NCI-H69 (cell line): Measurements from ENCODE around the gene KRT13.
A peak's percentile ranks its signal among the peaks of the same experiment; 100 is the strongest.

ENCODE experiments used
- DNase-seq: peaks from one replicate; lab custom pipeline; 2025; lab: John Stamatoyannopoulos, UW

Gene KRT13

DNA sequence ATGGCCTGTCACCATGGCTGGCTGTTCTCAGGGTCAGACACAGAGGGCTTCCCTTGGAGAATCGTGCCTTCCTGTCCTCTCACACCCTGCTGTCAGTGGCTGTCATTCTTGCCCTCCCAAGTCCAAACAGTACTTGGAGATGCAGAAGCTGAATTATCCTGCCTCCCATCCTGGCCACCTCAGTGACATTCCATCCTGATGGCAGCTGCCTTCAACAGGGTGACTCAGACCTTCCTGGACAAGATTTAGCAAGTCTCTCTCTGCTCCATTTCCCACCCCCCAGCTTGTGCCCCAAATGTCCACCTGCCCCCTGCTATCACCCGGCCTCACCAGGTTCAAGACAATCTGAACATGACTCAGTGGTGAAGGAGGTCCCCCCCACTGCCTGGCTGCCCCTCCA is 10.9 kb downstream of the KRT13 start:
- DNase-seq: no peak

DNA sequence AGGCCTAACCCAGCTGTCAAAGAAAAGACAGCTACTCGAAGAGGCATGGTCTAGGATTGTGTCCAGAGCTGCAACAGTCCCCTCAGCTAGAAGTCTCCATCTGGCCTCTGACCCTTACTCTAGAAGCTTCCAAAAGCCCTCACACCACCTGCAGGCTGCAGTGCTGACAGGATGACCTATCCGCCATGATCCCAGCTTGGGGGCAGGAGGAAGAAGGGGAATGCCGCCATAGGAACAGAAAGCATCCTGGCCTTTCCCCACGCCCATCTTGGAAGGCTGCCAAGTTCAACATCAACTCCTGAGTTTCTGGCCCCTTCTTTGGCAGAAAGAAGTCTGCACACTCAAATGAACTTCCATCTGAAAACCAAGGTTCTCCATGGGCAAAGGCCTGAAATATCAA is 12.6 kb downstream of the KRT13 start:
- peak; percentile 95 for DNase-seq

DNA sequence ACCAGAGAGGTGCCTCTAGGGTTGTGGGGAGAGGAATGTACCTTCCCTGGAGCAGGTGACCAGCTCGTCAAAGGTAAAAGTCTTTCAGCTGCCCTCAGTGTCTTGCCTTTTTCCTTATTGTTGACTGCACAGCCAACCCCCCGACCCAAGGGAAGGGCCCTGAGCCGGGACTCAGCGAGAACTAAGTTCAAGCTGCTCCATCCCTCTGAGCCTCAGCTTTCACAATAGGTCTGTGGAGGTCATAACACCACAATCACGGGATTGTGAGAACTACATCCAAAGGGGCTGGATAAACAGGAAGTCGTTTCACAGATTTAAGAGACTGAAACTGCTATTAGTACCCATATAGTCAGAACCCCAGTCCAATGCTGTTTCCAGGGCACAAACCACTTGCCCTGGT is 13.1 kb downstream of the KRT13 start:
- DNase-seq: no peak

DNA sequence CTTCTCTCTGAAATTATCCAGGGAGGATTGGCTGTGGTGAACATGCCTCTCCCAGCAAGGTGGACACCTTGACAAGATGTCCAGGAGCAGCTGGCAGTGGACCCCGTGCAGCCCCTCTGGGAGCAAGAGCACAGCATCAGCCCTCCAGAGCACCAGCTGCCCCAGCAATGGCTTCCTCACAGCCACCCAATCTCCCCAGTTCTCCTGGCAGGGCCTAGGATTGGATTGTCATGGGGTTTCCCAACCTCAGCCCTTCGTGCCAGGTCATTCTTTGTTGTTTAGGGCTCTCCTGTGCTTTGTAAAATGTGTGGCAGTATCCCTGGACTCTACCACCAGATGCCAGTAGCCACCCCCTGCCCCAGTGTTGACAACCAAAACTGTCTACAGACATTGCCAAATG is 13.9 kb downstream of the KRT13 start:
- DNase-seq: no peak

DNA sequence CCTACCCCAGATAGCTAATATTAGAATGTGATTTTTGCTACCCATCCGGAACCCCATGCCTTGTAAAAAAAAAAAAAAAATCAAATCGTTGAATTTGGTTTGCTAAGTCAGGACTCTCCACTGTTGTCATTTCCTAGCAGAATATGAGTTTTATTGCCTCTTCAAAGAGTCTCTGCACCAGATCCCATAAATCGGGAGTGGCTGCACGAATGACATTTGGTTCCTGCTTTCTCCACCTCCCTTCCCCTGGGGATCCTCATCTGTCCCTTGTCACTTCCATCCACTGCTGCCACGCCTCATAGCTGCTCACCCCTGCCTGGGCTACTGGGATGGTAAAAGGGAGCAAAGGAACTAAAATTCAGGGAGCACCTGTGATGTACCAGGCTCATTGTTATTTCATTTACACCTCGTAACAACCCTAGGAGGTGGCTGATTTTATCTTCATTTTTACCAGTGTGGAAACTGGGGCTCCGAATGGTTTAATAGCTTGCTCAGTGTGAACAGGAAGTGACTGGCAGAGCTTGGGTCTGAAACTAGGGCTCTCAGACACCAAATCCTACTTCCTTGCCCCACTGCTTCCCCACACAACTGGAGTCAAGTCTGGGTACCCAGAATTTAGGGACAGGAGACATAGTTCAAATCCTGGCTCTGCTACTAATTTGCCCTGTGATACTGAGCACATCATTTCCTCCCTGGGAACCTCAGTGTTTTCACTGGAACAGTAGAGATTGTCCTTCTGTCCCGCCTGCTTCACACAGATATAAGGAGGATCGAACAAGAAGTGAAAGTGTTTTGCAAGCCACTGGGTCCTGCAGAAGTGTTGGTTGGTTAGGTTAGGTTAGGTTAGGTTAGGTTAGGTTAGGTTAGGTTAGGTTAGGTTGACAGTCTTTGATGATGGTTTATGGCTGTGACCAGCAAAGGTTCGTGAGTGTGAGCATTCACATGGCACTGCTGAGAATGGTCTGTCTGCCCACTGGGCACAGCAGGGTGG is 15.1 kb downstream of the KRT13 start:
- DNase-seq: peak; percentile 23

DNA sequence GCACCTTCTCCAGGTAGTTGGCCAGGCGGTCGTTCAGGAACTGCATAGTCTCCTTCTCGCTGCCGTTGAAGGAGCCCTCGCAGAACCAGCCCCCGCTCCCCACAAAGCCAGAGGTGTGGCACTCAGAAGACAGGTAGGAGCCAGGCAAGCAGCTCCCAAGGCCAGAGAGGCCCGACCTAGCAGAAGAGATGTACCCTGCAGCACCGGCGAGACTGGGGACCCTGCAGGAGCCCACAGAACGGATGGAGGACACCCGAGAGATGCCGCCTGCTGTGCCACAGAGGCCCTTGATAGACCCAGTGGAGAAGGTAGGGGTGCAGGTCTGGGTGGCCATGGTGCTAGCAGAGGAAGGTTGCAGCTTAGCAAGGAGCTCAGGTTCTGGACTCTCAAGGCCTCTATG is 15.9 kb downstream of the KRT13 start, which contains the start of gene KRT36:
KRT36 (minus strand) TSS at position 380 of the 400 bp plus-strand sequence; CDS start at position 334, 46 bp downstream.
- no peak for DNase-seq

DNA sequence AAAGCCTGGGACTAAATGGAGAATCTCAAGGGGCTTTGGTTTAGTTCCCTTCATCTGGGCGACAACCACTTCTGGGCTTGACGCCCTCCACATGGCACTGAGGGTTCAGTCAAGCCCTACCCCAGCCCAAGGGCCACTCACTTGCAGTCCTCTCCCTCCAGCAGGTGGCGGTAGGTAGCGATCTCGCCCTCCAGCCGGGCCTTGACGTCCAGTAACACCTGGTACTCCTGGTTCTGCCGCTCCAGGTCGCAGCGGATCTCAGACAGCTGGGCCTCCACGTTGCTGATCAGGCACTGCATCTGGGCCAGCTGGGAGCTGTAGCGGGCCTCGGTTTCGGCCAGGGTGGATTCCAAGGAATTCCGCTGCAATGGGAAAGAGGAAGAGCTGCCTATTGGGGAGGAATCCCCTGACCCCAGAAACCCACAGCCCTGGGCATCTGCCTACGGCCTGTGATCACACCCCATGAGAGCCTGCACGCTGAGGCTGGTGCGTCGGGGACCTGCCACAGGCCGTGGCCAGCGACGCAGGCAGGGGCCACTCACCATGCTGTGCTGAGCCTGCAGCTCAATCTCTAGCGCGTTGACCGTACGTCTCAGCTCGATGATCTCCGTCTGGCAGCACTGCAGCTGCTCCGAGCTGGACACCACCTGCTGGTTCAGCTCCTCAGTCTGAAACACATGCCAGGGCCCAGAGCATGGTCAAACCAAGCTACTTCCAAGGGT is 18.4 kb downstream of the KRT13 start:
- DNase-seq: peak; percentile 26

DNA sequence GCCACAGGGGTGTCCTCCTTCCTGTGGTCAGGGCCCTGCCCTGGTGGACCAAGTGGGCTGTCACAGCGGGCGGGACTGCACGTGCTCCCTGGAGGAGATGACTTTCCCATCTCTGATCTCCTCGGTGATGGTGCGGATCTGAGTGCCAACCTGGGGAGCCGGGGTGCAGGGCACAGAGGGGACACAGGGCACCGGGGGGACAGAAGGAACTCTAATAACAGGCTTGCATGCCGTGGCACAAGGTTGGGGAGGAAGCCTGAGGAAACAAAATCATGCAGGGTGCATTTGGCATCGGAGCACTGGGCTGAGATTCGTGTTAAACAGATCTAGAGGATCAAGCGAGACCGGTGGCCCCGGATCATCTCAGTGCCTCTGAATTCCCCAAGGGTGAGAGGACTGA is 19.1 kb downstream of the KRT13 start:
- no peak for DNase-seq

DNA sequence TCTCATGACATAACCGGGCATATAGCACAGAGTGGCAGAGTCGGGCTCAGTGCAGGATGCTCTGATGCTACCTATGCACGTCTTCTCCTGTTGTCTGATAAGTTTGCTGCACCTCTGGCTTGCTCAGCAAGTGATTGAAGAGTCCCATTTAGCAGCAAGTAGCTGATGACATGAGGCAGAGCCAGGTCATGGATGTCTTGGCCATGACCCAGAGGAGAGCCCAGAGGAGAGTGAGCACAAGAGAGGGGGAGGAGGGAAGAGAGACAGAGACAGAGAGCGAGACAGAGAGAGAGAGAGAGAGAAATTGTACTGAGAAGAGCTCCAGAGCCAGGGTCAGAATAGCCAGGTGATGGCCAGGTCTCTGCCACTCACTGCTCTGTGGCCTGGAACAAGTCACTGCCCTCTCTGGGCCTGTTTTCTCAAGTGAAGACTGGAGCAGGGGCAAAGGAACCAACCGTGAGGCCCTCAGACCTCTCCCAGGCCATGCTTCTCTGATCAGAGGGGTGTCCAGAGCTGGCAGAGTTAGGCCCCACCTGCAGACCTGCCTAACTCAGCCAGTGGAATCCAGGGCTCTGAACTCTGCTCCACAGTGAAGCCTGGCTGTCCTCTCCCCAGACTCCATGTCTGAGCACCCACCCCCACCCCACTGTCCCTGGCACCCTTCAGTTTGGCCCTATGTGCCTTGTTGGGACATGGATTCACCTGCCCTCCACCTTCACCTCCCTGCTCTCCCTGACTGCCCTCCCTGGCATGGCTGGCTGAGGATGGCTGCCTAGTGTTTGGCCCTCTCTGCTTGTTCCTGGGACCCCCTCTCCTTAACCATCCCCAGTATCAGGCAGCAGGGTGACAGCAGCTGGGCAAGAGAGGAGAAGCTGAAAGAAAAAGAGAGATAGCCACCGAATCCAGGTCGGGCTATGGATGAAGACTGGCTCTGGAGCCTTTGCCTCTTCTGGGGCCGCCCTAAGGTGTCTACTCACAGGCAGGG is 20.2 kb downstream of the KRT13 start:
- no peak for DNase-seq

DNA sequence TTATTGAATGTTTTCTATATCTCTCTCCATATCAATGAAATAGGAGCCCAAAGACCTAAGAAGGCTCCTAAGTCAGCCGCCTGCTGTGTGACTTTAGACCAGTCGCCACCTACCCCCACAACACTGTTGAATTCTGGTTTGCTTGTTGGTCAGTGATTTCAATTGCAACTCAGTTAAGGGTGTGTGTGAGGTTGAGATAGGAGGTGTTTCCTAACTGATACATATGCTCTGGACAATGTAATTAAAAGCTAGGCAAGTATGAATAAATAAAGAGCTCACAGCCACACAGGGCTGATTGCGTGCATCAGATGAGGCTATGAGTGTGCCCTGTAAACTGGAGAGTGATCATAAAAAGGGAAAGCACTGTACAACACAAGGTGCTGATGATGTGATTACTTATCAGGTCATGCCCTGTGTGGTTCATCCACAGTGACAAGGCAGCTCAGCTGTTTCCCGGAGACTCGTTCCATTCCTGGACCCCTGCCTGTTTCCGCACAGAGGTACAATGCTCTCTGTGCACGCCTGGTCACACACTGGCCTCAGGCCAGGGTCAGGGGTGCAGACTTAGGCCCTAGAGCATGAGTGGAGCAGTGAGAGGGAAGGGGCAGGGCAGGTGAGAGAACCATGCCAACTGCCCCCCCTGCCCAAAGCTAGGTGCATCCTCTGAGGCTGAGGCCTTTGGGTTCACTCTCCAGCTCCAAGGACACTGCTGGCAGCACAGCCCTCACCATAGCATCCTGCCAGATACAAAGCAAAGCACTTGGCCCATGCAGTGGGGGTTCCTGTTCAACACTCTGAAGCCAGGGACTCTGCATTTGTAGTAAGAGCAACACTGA is 21.2 kb downstream of the KRT13 start:
- no peak for DNase-seq

DNA sequence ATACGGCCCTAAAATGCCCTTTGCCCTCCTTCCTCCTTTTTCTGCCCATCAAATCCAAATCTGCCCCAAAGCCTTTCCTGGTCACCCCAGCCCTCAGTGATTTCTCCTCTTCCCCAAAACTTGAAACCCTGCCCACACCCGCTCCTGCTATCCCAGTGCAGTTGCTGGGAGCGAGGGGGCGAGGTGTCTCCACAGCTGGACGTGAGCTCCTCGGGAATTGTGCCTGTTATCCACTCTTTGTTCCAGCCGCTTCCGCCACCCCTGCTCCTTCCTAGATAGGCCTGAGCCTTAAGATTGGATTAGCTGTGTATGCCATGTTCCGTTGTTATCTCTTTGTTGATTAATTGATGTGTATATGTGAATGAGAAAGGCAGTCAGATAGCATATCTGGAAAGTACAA is 21.9 kb downstream of the KRT13 start:
- DNase-seq: no peak

DNA sequence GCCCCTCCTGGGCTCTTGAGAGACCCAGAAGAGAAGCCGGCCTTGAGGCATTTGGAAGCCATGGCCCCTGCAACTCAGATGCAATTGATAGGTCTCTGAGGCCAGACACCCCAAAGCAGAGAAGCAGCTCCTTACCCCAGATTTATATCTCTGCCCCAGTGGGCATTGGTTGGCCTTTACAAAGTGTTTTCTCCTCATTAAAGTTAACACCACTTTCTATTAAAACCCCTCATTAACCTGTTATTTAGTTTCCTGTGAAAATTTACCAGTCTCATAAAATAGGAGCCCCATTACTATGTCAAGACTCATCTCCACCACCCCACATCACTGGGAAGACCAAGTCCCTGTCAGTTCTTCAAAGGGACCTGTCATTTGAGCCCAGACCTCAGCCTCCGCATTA is 24.4 kb downstream of the KRT13 start, which contains the start of gene KRT35:
KRT35 (minus strand) TSS at position 116 of the 400 bp plus-strand sequence; CDS start at position 62, 54 bp downstream.
- no peak for DNase-seq

DNA sequence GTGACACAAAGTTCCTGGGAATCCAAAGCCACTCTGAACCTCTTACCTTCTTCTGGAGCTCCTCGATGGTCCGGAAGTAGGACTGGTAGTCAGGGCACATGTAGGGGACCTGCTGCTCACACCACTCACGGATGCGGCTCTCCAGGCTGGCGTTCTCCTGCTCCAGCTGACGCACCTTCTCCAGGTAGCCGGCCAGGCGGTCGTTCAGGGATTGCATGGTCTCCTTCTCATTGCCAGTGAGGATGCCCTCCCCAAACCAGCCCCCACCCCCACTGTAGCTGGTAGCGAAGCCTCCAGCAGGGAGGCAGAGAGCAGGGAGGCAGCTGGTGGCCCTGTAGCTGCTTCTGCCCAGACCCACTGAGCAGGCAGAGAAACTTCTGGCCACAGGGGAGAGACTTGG is 24.8 kb downstream of the KRT13 start:
- DNase-seq: no peak

DNA sequence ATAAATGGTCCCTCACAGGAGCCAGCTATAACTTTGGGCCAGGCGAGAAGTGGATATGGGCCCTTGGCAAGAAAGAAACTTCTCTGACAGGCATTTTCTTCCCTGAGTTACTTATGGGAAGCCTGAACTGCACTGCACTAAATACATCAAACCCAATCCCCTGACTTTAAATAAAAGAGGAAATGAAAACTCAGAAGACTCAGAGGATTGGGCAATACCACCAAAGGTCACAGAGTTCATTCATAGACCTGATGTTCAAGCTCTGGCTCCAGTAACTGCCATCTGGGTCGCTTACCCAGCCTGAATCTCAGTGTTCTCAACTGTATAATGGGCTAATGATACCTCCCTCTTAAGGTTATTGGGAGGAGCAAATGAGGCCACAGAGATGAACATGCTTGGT is 25.3 kb downstream of the KRT13 start:
- DNase-seq: no peak

DNA sequence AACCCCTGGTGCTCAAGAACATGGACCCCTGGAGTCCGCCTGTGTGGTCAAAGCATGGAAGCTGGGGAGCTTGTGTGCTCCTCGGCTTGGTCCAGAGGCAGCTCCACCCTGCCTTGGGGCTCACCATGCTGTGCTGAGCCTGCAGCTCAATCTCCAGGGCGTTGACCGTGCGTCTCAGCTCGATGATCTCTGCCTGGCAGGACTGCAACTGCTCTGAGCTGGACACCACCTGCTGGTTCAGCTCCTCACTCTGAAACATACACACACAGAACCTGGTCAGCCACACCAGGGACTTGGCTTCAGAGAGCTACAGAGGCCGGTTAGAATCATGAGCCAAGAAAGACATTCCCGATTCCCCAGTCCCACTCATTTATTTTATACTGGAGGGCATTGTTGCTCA is 27.2 kb downstream of the KRT13 start:
- no peak for DNase-seq

DNA sequence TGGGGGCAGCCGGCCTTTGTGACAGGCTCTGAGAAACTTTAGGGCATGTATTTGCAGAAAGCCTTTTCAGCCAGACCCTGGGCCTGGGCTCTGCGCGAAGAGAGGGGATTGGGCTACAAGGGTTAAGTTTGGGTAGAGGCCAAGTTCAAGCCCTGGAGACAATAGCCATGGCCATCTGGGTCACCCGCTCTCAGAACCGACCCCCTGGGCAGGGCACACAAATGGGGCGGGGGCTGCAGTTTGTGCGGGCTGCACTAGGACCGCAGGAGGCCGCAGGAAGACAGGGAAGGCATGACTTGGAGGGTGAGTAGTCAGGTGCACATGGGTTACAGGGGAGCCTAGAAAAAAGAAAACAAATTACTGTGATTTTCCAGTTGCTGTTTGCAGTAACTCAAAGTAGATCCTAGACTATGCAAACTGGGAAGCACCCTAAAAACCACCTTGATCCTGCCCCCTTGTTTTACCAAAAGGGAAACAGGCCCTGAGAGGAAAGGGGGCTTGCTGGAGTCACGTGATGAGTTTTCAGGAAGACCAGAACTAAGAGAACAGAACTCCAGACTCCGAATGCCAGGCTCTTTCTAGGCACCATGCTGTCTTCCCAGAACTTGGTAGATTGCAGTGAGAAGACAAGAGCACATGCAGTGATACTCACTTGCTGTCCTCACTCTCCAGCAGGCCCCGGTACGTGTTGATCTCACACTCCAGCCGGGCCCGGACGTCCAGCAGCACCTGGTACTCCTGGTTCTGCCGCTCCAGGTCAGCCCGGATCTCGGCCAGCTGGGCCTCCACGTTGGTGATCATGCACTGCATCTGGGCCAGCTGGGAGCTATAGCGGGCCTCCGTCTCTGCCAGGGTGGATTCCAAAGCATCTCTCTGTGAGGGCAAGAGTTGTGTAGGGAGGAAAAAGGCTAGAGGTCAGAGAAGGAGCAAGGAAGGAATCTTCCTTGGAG is 28.3 kb downstream of the KRT13 start:
- no peak for DNase-seq

DNA sequence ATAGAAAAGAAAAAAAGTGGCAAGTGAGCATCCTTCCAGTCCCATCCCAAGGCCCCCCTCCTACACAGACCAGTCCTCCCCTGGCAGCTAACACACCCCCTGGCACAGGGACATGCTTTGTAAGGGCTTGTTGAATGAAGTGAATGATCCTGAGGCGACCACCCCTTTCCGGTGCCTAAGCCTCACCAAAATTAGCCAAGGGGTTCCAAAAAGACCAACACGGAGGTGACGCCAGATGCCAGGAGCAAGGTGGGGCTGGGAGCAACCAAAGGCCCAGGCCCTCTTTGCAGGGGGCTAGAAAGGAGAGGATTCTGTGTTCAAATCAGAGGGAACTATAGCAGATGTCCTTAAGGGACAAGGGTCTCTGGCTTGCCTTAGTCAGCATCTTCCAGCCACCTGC is 30.0 kb downstream of the KRT13 start:
- DNase-seq: no peak

DNA sequence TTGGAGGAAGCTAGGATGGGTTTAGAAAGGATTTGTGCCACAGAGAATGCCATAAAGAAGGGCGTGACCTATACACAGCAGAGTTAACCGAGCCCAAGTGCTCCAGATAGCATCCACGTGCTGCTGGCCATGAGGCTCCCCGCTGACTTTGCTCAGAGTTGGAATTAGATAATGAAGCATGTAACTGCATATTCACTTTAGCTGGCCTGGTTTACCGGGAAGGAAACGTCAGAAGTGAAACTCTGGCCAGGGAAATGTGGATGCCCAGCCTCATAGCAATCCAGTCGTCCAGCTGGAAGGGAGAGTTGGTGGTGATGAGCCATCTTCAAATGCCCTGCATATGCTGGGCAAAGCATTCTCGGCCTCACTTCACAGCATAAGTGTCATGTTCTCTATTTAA is 30.5 kb downstream of the KRT13 start:
- no peak for DNase-seq

DNA sequence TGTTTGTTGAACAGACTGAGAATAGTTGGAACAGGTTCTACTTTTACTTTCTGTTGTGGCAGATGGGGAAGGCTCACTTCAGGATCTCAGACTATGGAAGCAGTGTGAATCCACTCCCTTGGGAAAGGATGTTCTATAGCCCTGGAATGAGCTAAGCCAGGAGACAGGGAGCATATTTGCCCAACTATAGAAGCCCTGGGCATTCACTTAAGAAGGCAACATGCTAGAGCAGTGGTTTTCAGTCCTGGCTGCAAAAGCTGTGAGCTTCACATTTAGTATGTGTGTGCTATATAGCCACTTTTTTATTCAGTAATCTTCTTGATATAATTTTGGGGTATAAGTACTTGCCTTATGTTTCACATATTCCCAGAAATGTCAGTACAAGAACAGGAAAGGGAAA is 37.1 kb downstream of the KRT13 start:
- DNase-seq: no peak

DNA sequence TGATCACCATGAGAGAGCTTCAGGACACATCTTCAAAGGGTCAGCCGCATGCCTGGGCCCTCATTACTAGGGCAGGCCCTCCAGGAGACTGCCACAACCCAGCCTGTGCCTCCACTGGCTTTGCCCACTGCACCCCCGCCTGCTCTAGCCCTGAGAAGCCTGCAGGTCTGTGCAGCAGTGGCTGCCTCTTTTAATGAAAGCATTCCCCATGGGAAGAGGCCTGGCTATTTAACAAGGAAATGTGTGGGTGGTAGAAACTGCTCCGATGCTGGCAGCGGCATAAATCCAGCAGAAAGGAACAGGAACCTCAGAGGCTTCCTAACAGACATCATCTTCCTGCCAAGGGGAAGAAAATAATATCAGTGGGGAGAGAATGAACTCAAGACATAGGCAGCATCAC is 37.9 kb downstream of the KRT13 start:
- DNase-seq: no peak
